CD4-positive, alpha-beta T cell treated with Interleukin-15 for 4 hours (primary cell): ENCODE data around the gene EBF3.

Experiments
- DNase-seq: peaks from one replicate; pipeline ENCODE4 v3.0.0-alpha.2; 2020; ENCODE audit warnings: low spot score

Gene EBF3

GRCh38 chr10:129870961-129871621 is 93.0 kb downstream of the EBF3 start:
- DNase-seq = no peak

DNA sequence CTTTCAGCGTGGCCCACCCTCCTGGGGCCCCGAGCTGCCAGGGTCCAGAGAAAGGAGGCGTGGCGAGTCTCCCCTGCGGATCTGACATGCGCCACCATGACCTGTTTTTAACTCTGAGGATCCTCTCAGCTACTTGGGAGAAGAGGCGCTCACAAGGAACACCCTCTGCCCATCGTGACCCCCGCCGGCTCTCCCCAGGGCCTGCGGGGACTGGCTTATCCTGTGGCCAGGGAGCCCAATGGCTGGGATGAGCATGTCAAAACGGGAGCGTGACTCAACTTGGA is 93.7 kb downstream of the EBF3 start:
- DNase-seq = no peak

GRCh38 chr10:129869596-129870473 is 94.2 kb downstream of the EBF3 start:
- no peak for DNase-seq

GRCh38 chr10:129868449-129869035 is 95.5 kb downstream of the EBF3 start:
- no peak for DNase-seq

DNA sequence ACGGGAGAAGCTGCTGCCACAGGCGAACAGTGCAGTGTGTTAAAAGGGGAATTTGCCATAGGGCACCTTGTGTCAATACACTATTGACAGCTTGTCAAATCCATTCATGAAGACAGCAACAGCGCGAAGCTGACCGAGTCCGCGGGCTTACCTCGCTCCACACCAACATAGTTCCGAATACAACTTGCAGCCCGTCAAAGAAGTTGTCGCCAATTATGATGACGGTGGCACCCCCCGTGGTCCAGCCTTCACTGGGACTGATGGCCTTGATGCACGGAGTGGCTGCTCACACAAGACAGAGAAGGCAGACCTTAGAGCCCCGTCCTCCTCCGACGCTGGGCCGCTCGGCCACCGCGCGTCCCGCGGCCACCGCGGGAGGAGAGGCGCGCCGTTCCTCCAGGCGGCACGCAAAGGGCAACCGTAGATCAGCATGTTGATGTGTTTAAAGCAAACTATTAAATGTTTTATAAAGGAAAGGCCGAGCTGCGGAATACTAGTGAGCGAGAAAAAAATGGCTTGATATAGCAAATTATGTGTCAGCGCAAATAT is 96.4 kb downstream of the EBF3 start:
- DNase-seq = no peak

DNA sequence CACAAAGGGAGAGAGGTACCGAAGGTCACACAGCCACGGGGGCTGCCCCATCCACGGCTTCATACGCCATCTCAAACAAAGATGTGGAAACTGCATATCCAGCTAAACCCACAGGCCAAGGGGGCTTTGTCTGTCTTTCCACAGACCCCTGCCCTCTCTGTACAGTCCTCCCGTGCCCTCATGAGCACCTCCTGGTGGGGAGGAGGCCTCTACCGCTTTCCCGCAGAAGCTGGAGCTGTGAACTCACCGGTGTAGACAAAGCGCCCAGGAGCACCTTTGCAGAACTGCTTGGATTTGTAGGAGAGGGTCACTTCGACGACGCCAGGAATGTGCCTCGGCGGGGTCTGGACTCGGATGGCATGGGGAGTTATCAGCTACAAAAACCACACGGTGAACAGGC is 97.2 kb downstream of the EBF3 start:
- no peak for DNase-seq

- DNase-seq = no peak
These were observed 98.1 kb downstream of the EBF3 start for GRCh38 chr10:129865960-129866359.

- DNase-seq = no peak
These were observed 98.7 kb downstream of the EBF3 start for GRCh38 chr10:129865413-129865812.

DNA sequence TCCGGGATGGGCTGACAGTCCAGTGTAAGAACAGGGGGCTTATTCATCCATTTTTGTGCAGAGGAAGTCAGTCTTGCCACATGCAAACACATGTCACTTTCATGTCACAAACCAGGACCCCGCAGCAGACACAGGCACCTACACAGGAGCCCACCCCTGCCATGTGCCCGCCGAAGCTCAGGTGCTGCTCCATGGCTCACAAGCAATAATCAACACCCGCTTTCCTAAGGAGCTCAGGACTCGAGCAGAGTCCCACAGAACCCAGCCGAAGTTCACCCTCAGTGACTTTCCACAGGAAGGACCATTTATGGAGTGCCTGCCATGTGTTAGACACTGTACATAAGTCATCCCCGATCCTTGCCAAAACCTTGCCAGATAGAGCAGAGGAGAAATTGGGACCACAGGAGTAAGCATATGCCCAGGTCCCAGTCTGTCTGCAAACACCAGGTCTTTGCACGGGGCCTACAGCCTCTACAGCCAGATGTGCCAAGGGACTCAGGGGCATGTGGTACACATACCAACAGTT is 99.4 kb downstream of the EBF3 start:
- no peak for DNase-seq

GRCh38 chr10:129864082-129864481 is 100.0 kb downstream of the EBF3 start:
- no peak for DNase-seq

DNA sequence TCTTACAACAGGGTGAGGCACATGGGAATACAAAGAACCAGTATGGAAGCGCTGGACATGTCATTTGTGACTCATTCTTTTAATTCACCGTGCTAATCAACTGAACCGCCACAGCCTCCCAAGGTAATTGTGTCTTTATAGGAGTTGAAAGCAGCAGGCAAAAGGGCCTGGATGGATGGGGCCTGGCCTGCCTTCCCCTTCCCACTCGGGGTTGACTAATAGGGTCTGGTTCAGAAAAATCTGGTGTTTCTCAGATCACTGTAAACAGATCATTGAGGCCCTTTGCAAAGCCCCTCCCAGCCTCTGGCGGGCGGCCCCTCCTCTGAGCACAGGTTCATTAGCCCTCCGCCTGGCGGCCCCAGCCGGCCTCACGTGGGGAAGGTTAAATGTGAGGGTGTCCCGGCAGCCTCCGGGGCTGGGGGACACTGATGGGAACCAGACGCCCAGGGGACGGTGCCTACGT is 100.8 kb downstream of the EBF3 start:
- DNase-seq = no peak

DNA sequence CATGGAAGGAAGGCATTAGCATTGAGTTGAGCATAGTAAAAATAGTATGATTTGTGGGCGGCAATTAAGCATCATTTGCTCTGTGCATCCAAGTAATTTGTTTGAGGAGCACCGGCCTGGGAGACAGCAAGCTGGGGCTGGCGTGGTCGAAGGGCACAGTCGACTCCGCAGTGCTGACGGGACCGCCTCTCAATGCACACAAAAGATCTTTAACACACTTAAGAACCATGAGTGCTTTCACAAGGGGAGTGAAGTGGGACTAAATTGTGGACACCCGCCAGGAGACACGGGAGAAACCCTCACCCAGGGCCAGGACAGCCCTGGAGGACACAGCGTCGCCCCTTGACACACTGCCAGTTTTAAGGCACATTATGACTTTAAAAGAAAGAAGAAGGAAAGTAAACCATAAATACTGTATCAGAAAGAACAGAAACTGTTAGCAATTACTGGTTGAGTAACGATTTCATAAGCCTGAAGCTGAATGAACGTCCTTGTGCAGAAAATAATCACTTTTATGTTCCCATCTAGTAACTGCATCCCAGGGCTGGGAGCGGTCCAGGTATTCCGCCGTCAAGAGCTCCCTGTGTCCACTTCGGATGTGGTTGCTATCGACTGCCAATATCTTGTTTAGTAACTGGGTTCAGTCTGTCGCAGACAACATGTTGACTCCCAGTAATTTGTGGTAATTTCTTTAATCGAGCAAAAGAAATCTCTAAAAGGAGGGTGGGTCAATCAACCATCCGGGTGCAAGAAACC is 102.1 kb downstream of the EBF3 start:
- DNase-seq = no peak

- DNase-seq = no peak
These were observed 103.7 kb downstream of the EBF3 start for GRCh38 chr10:129860396-129860795.

GRCh38 chr10:129859536-129859935 is 104.5 kb downstream of the EBF3 start:
- DNase-seq = no peak

DNA sequence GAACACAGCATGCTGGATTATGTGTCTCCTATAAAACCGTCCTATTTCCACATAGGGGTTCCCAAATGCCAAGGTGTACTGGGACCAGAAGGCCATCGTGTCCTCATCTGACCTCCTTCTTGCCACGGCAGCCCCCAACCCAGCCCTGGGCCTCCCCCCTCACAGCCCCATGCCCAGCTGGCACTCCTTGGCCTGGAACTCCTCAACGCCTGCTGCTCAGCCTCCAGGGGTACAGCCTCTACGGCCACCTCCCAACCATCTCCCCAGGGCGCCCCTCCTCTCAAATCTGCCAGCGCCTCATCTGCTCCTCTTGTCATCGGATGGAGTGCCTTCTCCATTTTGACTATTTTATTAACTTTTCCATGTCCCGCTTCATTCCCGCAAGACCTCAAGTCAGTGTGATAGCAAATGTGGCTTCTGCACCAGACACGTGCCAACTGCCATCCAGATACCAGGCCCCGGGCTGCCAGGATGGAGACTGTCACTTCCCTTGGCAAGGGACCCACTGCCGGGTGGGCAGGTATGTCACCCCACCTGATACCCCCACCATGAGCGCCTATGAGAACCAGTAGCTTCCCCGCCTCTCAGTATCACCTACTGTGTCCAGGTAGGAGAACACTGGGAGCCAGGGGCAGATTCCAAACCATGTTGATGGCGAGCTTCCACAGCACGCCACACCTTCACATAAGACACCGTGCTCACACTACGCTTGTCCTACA is 106.7 kb downstream of the EBF3 start:
- no peak for DNase-seq

DNA sequence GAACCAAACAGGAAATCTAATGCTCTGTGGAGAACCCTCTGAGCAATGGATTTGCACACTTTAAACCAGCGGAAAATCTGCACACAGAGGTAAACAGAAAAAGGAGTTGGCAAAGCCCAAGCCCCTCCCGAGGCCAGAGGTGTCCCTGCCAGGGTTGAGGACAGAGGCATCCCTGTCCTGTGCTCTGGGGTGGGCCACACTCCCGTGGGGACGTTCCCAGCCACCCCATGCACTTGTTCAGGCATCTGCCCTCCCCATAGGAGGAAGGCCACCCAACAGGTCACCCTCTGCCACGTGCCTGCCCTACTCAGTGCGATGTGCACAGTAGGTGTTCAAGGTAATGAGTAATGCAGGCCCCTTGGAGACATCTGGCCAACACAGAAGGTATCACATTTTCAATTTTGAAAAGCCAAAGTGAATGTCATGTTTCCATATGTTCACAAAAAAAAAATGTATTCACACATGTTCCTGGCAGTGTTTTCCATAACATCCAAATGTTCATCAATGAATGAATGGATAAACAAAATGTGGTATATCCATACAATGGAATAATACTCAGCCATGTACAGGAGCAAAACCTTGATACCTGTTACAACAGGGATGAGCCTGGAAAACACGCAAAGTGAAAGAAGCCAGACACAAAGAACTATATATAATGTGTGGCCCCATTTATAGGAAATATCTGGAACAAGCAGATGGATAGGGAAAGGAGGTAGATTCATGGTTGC is 108.1 kb downstream of the EBF3 start:
- DNase-seq = no peak

DNA sequence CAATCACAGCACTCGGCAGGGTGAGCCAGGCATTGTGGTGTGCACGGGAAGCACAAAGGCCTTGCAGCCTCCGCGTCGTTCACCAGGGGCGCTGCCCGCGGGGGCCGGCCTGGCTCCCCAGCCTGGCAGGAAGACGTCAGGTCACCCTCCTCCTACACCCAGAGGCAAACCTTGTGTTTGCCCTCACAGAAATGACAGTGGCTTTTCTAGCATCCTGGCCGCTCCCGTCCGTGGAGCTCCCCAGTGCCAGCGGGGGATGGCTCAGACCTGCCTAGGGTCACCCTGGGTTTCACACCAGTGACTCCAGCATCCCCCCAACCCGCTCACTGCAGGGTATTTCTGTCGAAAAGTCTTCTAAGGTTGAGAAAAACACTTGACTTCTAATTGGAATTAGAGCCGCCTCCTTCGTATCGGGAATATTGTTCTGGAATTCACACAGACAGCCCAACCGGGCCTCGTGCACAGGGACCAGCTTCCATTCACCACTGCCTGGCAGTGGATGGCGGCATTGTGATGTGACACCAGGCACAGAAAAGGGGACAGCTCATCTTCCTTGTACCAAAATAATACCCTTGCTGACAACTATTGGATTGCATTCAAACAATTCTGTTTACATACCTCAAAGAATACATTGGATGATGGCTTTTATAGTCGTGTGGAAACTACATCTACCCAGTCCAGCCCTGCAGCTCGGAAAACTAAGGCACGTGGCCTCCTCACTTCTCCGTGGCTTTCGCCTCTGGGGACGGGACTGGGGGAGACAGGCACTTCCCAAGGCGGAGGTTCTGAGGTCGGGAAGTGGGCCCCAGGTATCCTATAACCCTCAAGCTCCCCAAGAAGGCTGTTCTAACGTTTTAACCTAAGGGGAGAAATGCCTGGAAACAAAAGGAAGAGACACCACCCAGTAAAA is 109.0 kb downstream of the EBF3 start:
- no peak for DNase-seq

DNA sequence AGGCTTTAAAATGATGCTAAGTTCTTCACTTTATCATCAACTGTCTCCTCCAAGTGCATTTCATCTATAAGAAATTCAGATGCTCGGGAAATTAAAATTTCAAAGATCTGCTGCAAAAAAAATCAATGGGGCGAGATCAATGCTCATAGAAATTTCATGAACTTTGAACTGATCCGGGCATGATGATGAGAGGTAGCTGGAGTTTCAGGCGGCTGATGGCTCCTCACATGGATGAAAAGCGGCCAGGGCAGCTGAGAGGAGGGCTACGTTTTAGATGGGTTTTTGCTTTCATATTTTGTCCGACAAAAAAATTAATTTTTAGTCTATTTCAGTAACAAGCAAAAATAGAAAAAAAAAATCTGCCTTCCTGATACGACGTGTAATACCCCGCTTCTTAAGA is 109.9 kb downstream of the EBF3 start:
- no peak for DNase-seq

DNA sequence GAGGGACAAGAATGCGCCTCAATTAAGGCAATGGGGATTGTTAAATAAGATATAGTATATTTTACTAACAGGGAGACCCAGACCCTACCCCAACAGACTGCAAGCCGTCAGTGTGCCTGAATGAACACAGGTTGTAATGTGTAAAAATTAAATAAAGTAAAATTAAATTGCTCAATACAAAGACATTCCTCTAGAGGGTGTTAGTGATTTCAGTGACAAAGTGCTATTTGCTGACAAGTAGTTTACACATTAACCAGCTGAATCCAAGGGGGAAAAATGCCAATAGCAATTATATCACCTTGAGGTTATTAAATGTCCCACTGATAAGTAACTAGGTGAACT is 110.5 kb downstream of the EBF3 start:
- DNase-seq = no peak
